SU-DHL-6 (cell line): ENCODE measurements around the gene TAF15.

Experiments
- H2AFZ ChIP-seq: fragments of 200-600 bp; sonication (generic); 2 replicates; pipeline ENCODE4 v1.6.1; 2014; ENCODE audit warnings: low read depth, mild to moderate bottlenecking, moderate library complexity, mixed read lengths, antibody characterized with exemption, low read length; ENCODE audit not compliant: severe bottlenecking
- H3F3A ChIP-seq: fragments of 200-600 bp; shearing (Covaris generic); 2 replicates; pipeline ENCODE4 v1.6.0; 2016; ENCODE audit warnings: antibody characterized with exemption, mild to moderate bottlenecking; ENCODE audit not compliant: insufficient read depth
- H3K27ac ChIP-seq: fragments of 200-600 bp; sonication (generic); 2 replicates; pipeline ENCODE4 v1.5.1; 2016; ENCODE audit warnings: low read depth, mild to moderate bottlenecking, low read length, moderate library complexity, mixed read lengths
- H3K27me3 ChIP-seq: fragments of 200-600 bp; sonication (generic), shearing (Covaris generic); 2 replicates; pipeline ENCODE4 v1.6.0; 2014; ENCODE audit warnings: mild to moderate bottlenecking, low read length
- H3K36me3 ChIP-seq: fragments of 200-600 bp; sonication (generic); 2 replicates; pipeline ENCODE4 v1.6.1; 2014; ENCODE audit warnings: mild to moderate bottlenecking, low read length, mixed read lengths
- H3K4me2 ChIP-seq: fragments of 300-600, 200-600 bp; shearing (Covaris generic), sonication (generic); 2 replicates; pipeline ENCODE4 v1.6.0; 2014; ENCODE audit warnings: low read length, low read depth, mild to moderate bottlenecking; ENCODE audit not compliant: poor library complexity, severe bottlenecking
- H3K4me3 ChIP-seq: fragments of 200-600 bp; sonication (generic); 2 replicates; pipeline ENCODE4 v1.5.1; 2014; ENCODE audit warnings: antibody characterized with exemption, low read length, mild to moderate bottlenecking, mixed read lengths; ENCODE audit not compliant: insufficient read depth, poor library complexity, severe bottlenecking
- H3K79me2 ChIP-seq: fragments of 200-600 bp; sonication (generic); 2 replicates; pipeline ENCODE4 v1.6.1; 2014; ENCODE audit warnings: mild to moderate bottlenecking, low read length, moderate library complexity; ENCODE audit not compliant: insufficient read depth
- H3K9ac ChIP-seq: fragments of 200-600 bp; sonication (generic); 2 replicates; pipeline ENCODE4 v1.7.0; 2014; ENCODE audit warnings: mild to moderate bottlenecking, low read length
- H3K9me2 ChIP-seq: fragments of 200-600 bp; sonication (generic); replicated peaks from 2 replicates; pipeline ENCODE4 v1.6.1; 2014; ENCODE audit warnings: low read length; ENCODE audit not compliant: insufficient read depth
- H3K9me3 ChIP-seq: fragments of 200-600 bp; sonication (generic); 2 replicates; pipeline ENCODE4 v1.6.1; 2014; ENCODE audit warnings: low read length, mixed read lengths; ENCODE audit not compliant: insufficient read depth
- H4K20me1 ChIP-seq: fragments of 200-600 bp; sonication (generic); 2 replicates; pipeline ENCODE4 v1.6.1; 2014; ENCODE audit warnings: low read depth, mild to moderate bottlenecking, antibody characterized with exemption, low read length, moderate library complexity, mixed read lengths
- CTCF ChIP-seq: fragments of 200-600 bp; sonication (generic); IDR thresholded peaks from one replicate; pipeline ENCODE4 v1.5.1; 2017; ENCODE audit warnings: antibody characterized with exemption, mild to moderate bottlenecking, low read length, moderate library complexity; ENCODE audit not compliant: insufficient read depth, poor library complexity, severe bottlenecking
- EZH2phosphoT487 ChIP-seq: fragments of 200-600 bp; sonication (generic), shearing (Covaris generic); conservative IDR thresholded peaks from 2 replicates; pipeline ENCODE4 v1.6.1; 2018; ENCODE audit warnings: mild to moderate bottlenecking, antibody characterized with exemption, low read length, moderate library complexity, mixed read lengths

The TAF15 gene

GRCh38 chr17:35775583-35775982 lies 33.7 kb upstream of the TAF15 start:
- no peaks in the 10 kb centered on the region for H3K27me3 ChIP-seq
- no peaks in the 10 kb centered on the region for H3K9me3 ChIP-seq
- H3K9me2 ChIP-seq = no peaks in the 10 kb centered on the region
- no peak overlapping the region for H3K27ac ChIP-seq
- no peak for TF ChIP-seq CTCF
- no peak for TF ChIP-seq EZH2phosphoT487
- no peak overlapping the region for H2AFZ ChIP-seq
- H3K36me3 ChIP-seq = no peaks in the 10 kb centered on the region
- no peaks in the 10 kb centered on the region for H3F3A ChIP-seq
- H3K79me2 ChIP-seq = no peaks in the 10 kb centered on the region
- H3K9ac ChIP-seq = no peak overlapping the region
- H3K4me2 ChIP-seq = no peak overlapping the region
- H4K20me1 ChIP-seq = no peaks in the 10 kb centered on the region
- H3K4me3 ChIP-seq = no peak overlapping the region

- no peak overlapping the region for H3K27ac ChIP-seq
- no peak overlapping the region for H3K4me2 ChIP-seq
- H3K9ac ChIP-seq = no peak overlapping the region
- H3K27me3 ChIP-seq = no peaks in the 10 kb centered on the region
- no peaks in the 10 kb centered on the region for H3K9me2 ChIP-seq
- H3K79me2 ChIP-seq = no peaks in the 10 kb centered on the region
- no peaks in the 10 kb centered on the region for H3K9me3 ChIP-seq
- H3K4me3 ChIP-seq = no peak overlapping the region
- no peaks in the 10 kb centered on the region for H4K20me1 ChIP-seq
- no peaks in the 10 kb centered on the region for H3K36me3 ChIP-seq
- no peak for TF ChIP-seq EZH2phosphoT487
- no peak for TF ChIP-seq CTCF
- H3F3A ChIP-seq = no peaks in the 10 kb centered on the region
- H2AFZ ChIP-seq = no peak overlapping the region
These were observed 30.6 kb upstream of the TAF15 start for GRCh38 chr17:35778641-35779196.

GRCh38 chr17:35780950-35781349 lies 28.3 kb upstream of the TAF15 start:
- no peaks in the 10 kb centered on the region for H3K79me2 ChIP-seq
- H3K4me2 ChIP-seq = no peak overlapping the region
- no peaks in the 10 kb centered on the region for H3K27me3 ChIP-seq

More at GRCh38 chr17:35780950-35781349, 28.3 kb upstream of the TAF15 start:
- TF ChIP-seq CTCF (no peak), EZH2phosphoT487 (no peak)
- Histone ChIP-seq H2AFZ (no peak overlapping the region), H3F3A (no peaks in the 10 kb centered on the region), H3K9me3 (no peaks in the 10 kb centered on the region), H3K9me2 (no peaks in the 10 kb centered on the region), H3K36me3 (no peaks in the 10 kb centered on the region), H3K27ac (no peak overlapping the region), H3K9ac (no peak overlapping the region), H3K4me3 (no peak overlapping the region), H4K20me1 (no peaks in the 10 kb centered on the region)
